Erythroblast (primary cell): ENCODE measurements around the gene BMPER.

Experiments
- GATA1 ChIP-seq: IDR thresholded peaks from 2 replicates; pipeline ENCODE4 v1.6.1; 2011; ENCODE audit warnings: low read depth, mild to moderate bottlenecking, control low read depth, low read length, moderate library complexity
- POLR2A ChIP-seq: IDR thresholded peaks from 2 replicates; pipeline ENCODE4 v1.6.1; 2011; ENCODE audit warnings: mild to moderate bottlenecking, low read length

GRCh38 chr7:33981226-33981625 is 75.9 kb downstream of the BMPER start:
- TF ChIP-seq POLR2A = no peak
- no peak for TF ChIP-seq GATA1
